CD4-positive, alpha-beta T cell treated with Interleukin-6 for 4 hours (primary cell): ENCODE measurements around the gene SWAP70.

Source experiments
- DNase-seq: peaks from one replicate; pipeline ENCODE4 v3.0.0-alpha.2; 2020; ENCODE audit warnings: mixed read lengths

SWAP70 gene

GRCh38 chr11:9755561-9756185, 91.8 kb downstream of the SWAP70 start:
- no peak for DNase-seq

GRCh38 chr11:9756461-9756860, 92.6 kb downstream of the SWAP70 start:
- no peak for DNase-seq

GRCh38 chr11:9756878-9757277, 93.0 kb downstream of the SWAP70 start:
- DNase-seq = no peak

- DNase-seq = peak; percentile 95
These were observed 94.1 kb downstream of the SWAP70 start for GRCh38 chr11:9757809-9758636.

GRCh38 chr11:9758637-9759518, 95.0 kb downstream of the SWAP70 start:
- peak; percentile 57 for DNase-seq

- peak; percentile 89 for DNase-seq
These were observed 95.8 kb downstream of the SWAP70 start for GRCh38 chr11:9759519-9760192.

GRCh38 chr11:9760193-9760575, 96.3 kb downstream of the SWAP70 start:
- DNase-seq = no peak

GRCh38 chr11:9761441-9761945, 97.6 kb downstream of the SWAP70 start:
- no peak for DNase-seq

- no peak for DNase-seq
These were observed 98.7 kb downstream of the SWAP70 start for GRCh38 chr11:9762531-9762930.

GRCh38 chr11:9763301-9763700, 99.4 kb downstream of the SWAP70 start:
- DNase-seq = no peak

GRCh38 chr11:9765320-9766101, 101.6 kb downstream of the SWAP70 start:
- DNase-seq = no peak

GRCh38 chr11:9769621-9770020, 105.7 kb downstream of the SWAP70 start:
- no peak for DNase-seq

GRCh38 chr11:9771071-9771511, 107.2 kb downstream of the SWAP70 start:
- no peak for DNase-seq

- no peak for DNase-seq
These were observed 108.3 kb downstream of the SWAP70 start for GRCh38 chr11:9772218-9772617.

- DNase-seq = no peak
These were observed 109.6 kb downstream of the SWAP70 start for GRCh38 chr11:9773524-9773923.

GRCh38 chr11:9774109-9774508, 110.2 kb downstream of the SWAP70 start:
- no peak for DNase-seq

- DNase-seq = no peak
These were observed 110.9 kb downstream of the SWAP70 start for GRCh38 chr11:9774591-9775397.

- DNase-seq = no peak
These were observed 111.5 kb downstream of the SWAP70 start for GRCh38 chr11:9775398-9775779.

- no peak for DNase-seq
These were observed 112.3 kb downstream of the SWAP70 start for GRCh38 chr11:9776203-9776602.

- no peak for DNase-seq
These were observed 113.2 kb downstream of the SWAP70 start for GRCh38 chr11:9777066-9777465.

GRCh38 chr11:9777525-9777924, 113.6 kb downstream of the SWAP70 start:
- DNase-seq = no peak
